GM21717 (cell line): ENCODE results near the gene NOL4L.
"Not testable (repeated sequence)": the region's sequence is repeated elsewhere in the genome, so short reads cannot be mapped to it uniquely, and the experiment has no call there.

ENCODE experiments used
- ATAC-seq: cut with Tn5 transposase; IDR thresholded peaks from one replicate; pipeline ENCODE4 v1.9.1; 2021; ENCODE audit warnings: mild to moderate bottlenecking, moderate library complexity; ENCODE audit not compliant: unreplicated experiment

NOL4L gene

GRCh38 chr20:32512047-32512385 is 73.1 kb downstream of the NOL4L start:
- ATAC-seq, result no peak

GRCh38 chr20:32511358-32512046 is 73.6 kb downstream of the NOL4L start:
- no peak for ATAC-seq

GRCh38 chr20:32510601-32511357 is 74.4 kb downstream of the NOL4L start:
- ATAC-seq, result no peak

- ATAC-seq, result no peak
These were observed 75.0 kb downstream of the NOL4L start for GRCh38 chr20:32510120-32510600.

GRCh38 chr20:32509639-32510066 is 75.5 kb downstream of the NOL4L start:
- no peak for ATAC-seq

- no peak for ATAC-seq
These were observed 76.4 kb downstream of the NOL4L start for GRCh38 chr20:32508775-32509119.

- ATAC-seq, result no peak
These were observed 76.9 kb downstream of the NOL4L start for GRCh38 chr20:32507998-32508774.

- ATAC-seq, result no peak
These were observed 78.4 kb downstream of the NOL4L start for GRCh38 chr20:32506721-32507120.

GRCh38 chr20:32505723-32506473 is 79.2 kb downstream of the NOL4L start:
- no peak for ATAC-seq

- no peak for ATAC-seq
These were observed 83.4 kb downstream of the NOL4L start for GRCh38 chr20:32501709-32502108.

GRCh38 chr20:32497589-32498224 is 87.4 kb downstream of the NOL4L start:
- ATAC-seq, result no peak

- no peak for ATAC-seq
These were observed 88.2 kb downstream of the NOL4L start for GRCh38 chr20:32496811-32497533.

- no peak for ATAC-seq
These were observed 89.2 kb downstream of the NOL4L start for GRCh38 chr20:32495949-32496348.

- no peak for ATAC-seq
These were observed 89.9 kb downstream of the NOL4L start for GRCh38 chr20:32495217-32495565.

- no peak for ATAC-seq
These were observed 90.5 kb downstream of the NOL4L start for GRCh38 chr20:32494483-32495216.

- ATAC-seq, result no peak
These were observed 91.8 kb downstream of the NOL4L start for GRCh38 chr20:32493356-32493755.

- not testable (repeated sequence) for ATAC-seq
These were observed 93.4 kb downstream of the NOL4L start for GRCh38 chr20:32491764-32492151.

GRCh38 chr20:32490942-32491763 is 94.0 kb downstream of the NOL4L start:
- no peak for ATAC-seq
